CD4-positive, alpha-beta memory T cell (primary cell): ENCODE measurements around the gene GSTM1. TPM values are rescaled to one million over a fixed set of nuclear protein-coding genes. Genes with fewer than 3 reads are reported as not detected.
A peak's percentile ranks its signal among the peaks of the same experiment; 100 is the strongest.

Source experiments
- CTCF ChIA-PET: fragments of 350-600 bp; sonication (Branson Sonifier 250); formaldehyde crosslinking; loops from one replicate; lab custom pipeline; 2021; ENCODE audit warnings: inconsistent platforms; ENCODE audit not compliant: partially characterized antibody; lab: Charles Lee
- POLR2A ChIA-PET: fragments of 350-600 bp; sonication (Branson Sonifier 250); formaldehyde crosslinking; loops from one replicate; lab custom pipeline; 2021; ENCODE audit not compliant: partially characterized antibody; lab: Charles Lee
- DNase-seq, 5 donors: peaks; one replicate each; pipeline versions ENCODE4 v3.0.0 to v3.0.0-alpha.2; 2020 to 2022; ENCODE audit warnings: mixed read lengths in 1 of 5
- H3K27ac ChIP-seq: one replicate; pipeline ENCODE4 v1.7.0; 2013; ENCODE audit warnings: low read depth, low read length
- H3K27me3 ChIP-seq: 2 replicates; pipeline ENCODE4 v1.7.0; 2013; ENCODE audit warnings: mild to moderate bottlenecking, low read length, moderate library complexity; ENCODE audit not compliant: insufficient read depth
- H3K36me3 ChIP-seq: 2 replicates; pipeline ENCODE4 v1.7.0; 2013; ENCODE audit warnings: mild to moderate bottlenecking, low read length, moderate library complexity; ENCODE audit not compliant: insufficient read depth
- H3K4me1 ChIP-seq: 2 replicates; pipeline ENCODE4 v1.7.0; 2013; ENCODE audit warnings: mild to moderate bottlenecking, low read length, moderate library complexity; ENCODE audit not compliant: insufficient read depth
- H3K4me3 ChIP-seq, 2 donors: one replicate each; pipeline ENCODE4 v1.7.0; 2013; ENCODE audit warnings: low read length in 2 of 2, mild to moderate bottlenecking in 1 of 2
- H3K9me3 ChIP-seq, 2 donors: one replicate each; pipeline ENCODE4 v1.7.0; 2013; ENCODE audit warnings: low read length in 2 of 2, control low read depth in 1 of 2; ENCODE audit not compliant: control insufficient read depth in 1 of 2
- H3K27ac Mint-ChIP-seq, 7 donors: one replicate each; pipeline ENCODE4 v1.8.0; 2020 to 2021; ENCODE audit warnings: mixed read lengths in 7 of 7, mild to moderate bottlenecking in 6 of 7, inconsistent platforms in 3 of 7, moderate library complexity in 3 of 7
- H3K27me3 Mint-ChIP-seq, 2 donors: one replicate each; pipeline ENCODE4 v1.8.0; 2020 to 2021; ENCODE audit warnings: mixed read lengths in 2 of 2
- H3K36me3 Mint-ChIP-seq, 2 donors: one replicate each; pipeline ENCODE4 v1.8.0; 2020 to 2021; ENCODE audit warnings: mixed read lengths in 2 of 2, inconsistent platforms in 1 of 2, mild to moderate bottlenecking in 1 of 2
- H3K4me1 Mint-ChIP-seq, 4 donors: one replicate each; pipeline ENCODE4 v1.8.0; 2020 to 2021; ENCODE audit warnings: mixed read lengths in 4 of 4, mild to moderate bottlenecking in 1 of 4
- H3K4me3 Mint-ChIP-seq, 8 donors: one replicate each; pipeline ENCODE4 v1.8.0; 2020 to 2021; ENCODE audit warnings: mixed read lengths in 8 of 8, mild to moderate bottlenecking in 7 of 8, moderate library complexity in 6 of 8, inconsistent platforms in 3 of 8
- H3K9me3 Mint-ChIP-seq, 8 donors: one replicate each; pipeline ENCODE4 v1.8.0; 2020 to 2021; ENCODE audit warnings: mixed read lengths in 8 of 8, mild to moderate bottlenecking in 5 of 8, inconsistent platforms in 3 of 8, moderate library complexity in 1 of 8
- intact Hi-C: fragments of 100-400 bp; cut with micrococcal nuclease; formaldehyde crosslinking; loops from one replicate; pipeline ENCODE4 v1.15.1; 2023
- polyA plus RNA-seq, 2 donors: library from polyadenylated mRNA; unstranded; fragments of 300-500 nt; fragmentation: Illumina TruSeq; gene quantifications; one replicate each; pipeline ENCODE4 v1.2.3, GENCODE V29; 2021
- total RNA-seq, 2 experiments: library from RNA; stranded (reverse); gene quantifications; one replicate each; pipeline ENCODE4 v1.2.3, GENCODE V29; 2021

Gene GSTM1
- total RNA-seq (not detected), polyA plus RNA-seq (under 1 TPM in 1 of 2 donors, not detected in 1; 0.49 TPM)

- ChIA-PET POLR2A (no interaction called here), CTCF (no interaction called here)
- Mint-ChIP-seq H3K27me3 (no peaks in the 10 kb centered on the region), H3K36me3 (no peaks in the 10 kb centered on the region), H3K4me3 (peak within 1 kb of the TSS in 5 of 8 donors; percentile 86 to 93 (median 90)), H3K27ac (peak within 1 kb of the TSS in 4 of 7 donors; percentile 92 to 94 (median 92)), H3K9me3 (peaks cover 0 to 5% (median 0%) of the 10 kb centered on the region in 8 donors), H3K4me1 (peaks cover 0 to 18% (median 11%) of the 10 kb centered on the region in 4 donors)
- no peaks in the 10 kb centered on the region for H3K27me3 ChIP-seq
- no peaks in the 10 kb centered on the region for H3K4me1 ChIP-seq
- H3K27ac ChIP-seq = peak within 1 kb of the TSS; percentile 26
- peak within 1 kb of the TSS in 1 of 2 donors; percentile 52 for H3K4me3 ChIP-seq
- no peaks in the 10 kb centered on the region for H3K36me3 ChIP-seq
- H3K9me3 ChIP-seq = no peaks in the 10 kb centered on the region
- DNase-seq = peak in 3 of 5 donors; percentile 77 to 80 (median 78)
- intact Hi-C loops = no loop called here
Observed at GRCh38 chr1:109687641-109688499, at the start of gene GSTM1. TSS of gene GSTM1 (plus strand) at chr1:109687817. CDS start at chr1:109687874, 57 bp downstream.

- POLR2A ChIA-PET = interaction anchor here (0.8 to 6.0 kb wide), 5 partner anchors 16 to 136 kb away, joined by 5 to 41 read pairs (median 17); partner anchors contain the start of genes GNAI3 and GSTM4
- Histone ChIP-seq H3K36me3 (no peaks in the 10 kb centered on the region), H3K27me3 (no peaks in the 10 kb centered on the region), H3K4me3 (no peak overlapping the region), H3K4me1 (peaks cover 28% of the 10 kb centered on the region), H3K27ac (no peak overlapping the region), H3K9me3 (no peaks in the 10 kb centered on the region)
- H3K4me1 Mint-ChIP-seq = peaks cover 13 to 30% (median 21%) of the 10 kb centered on the region in 4 donors
- H3K4me3 Mint-ChIP-seq = no peak overlapping the region
- DNase-seq = peak in 1 of 5 donors; percentile 27
- H3K36me3 Mint-ChIP-seq = no peaks in the 10 kb centered on the region
- peaks cover 0 to 2% of the 10 kb centered on the region in 2 donors for H3K27me3 Mint-ChIP-seq
- intact Hi-C loops = no loop called here
- no peak overlapping the region for H3K27ac Mint-ChIP-seq
- no peaks in the 10 kb centered on the region for H3K9me3 Mint-ChIP-seq
- CTCF ChIA-PET = interaction anchor here (0.7 to 20.3 kb wide), 45 partner anchors 10 to 412 kb away, joined by 3 to 394 read pairs (median 6); partner anchors contain the start of genes AHCYL1, AMPD2, CYB561D1 and GNAI3
Observed at GRCh38 chr1:109639063-109639840, 48.4 kb upstream of the GSTM1 start.

GRCh38 chr1:109639841-109640184 lies 47.8 kb upstream of the GSTM1 start:
- H3K9me3 Mint-ChIP-seq = no peaks in the 10 kb centered on the region
- H3K27me3 ChIP-seq = no peaks in the 10 kb centered on the region
- H3K36me3 ChIP-seq = no peaks in the 10 kb centered on the region
- ChIA-PET CTCF (interaction anchor here (0.7 to 20.3 kb wide), 62 partner anchors 9 to 412 kb away, joined by 3 to 394 read pairs (median 5); partner anchors contain the start of genes AHCYL1, AMPD2, CYB561D1 and GNAI3), POLR2A (interaction anchor here (0.6 to 6.0 kb wide), 8 partner anchors 16 to 344 kb away, joined by 3 to 41 read pairs (median 8); partner anchors contain the start of genes AHCYL1, AMPD2, GNAI3 and GNAT2)
- no peak overlapping the region for H3K4me3 ChIP-seq
- no peaks in the 10 kb centered on the region for H3K9me3 ChIP-seq
- peak in 1 of 5 donors; percentile 19 for DNase-seq
- no peak overlapping the region for H3K4me3 Mint-ChIP-seq
- intact Hi-C loops = loop anchor here (1.0 to 5.0 kb wide), 3 partner anchors 94 to 822 kb away; partner anchors contain the start of gene CSF1
- no peak overlapping the region for H3K27ac ChIP-seq
- no peaks in the 10 kb centered on the region for H3K36me3 Mint-ChIP-seq
- H3K27me3 Mint-ChIP-seq = peaks cover 0 to 2% of the 10 kb centered on the region in 2 donors
- H3K4me1 ChIP-seq = peaks cover 22% of the 10 kb centered on the region
- H3K4me1 Mint-ChIP-seq = peaks cover 7 to 24% (median 15%) of the 10 kb centered on the region in 4 donors
- peak overlapping the region in 4 of 7 donors; percentile 8 to 66 (median 59) for H3K27ac Mint-ChIP-seq

- DNase-seq = peak; percentile 77 to 85 (median 79)
- no peak overlapping the region for H3K4me3 ChIP-seq
- POLR2A ChIA-PET = interaction anchor here (0.6 to 6.0 kb wide), 12 partner anchors 15 to 394 kb away, joined by 3 to 41 read pairs (median 4); partner anchors contain the start of genes AHCYL1, AMPD2, GNAI3 and GNAT2
- CTCF ChIA-PET = interaction anchor here (0.7 to 20.3 kb wide), 69 partner anchors 9 to 406 kb away, joined by 3 to 394 read pairs (median 4); partner anchors contain the start of genes AHCYL1, AMPD2, CYB561D1 and GNAI3
- peak overlapping the region in 4 of 7 donors; percentile 8 to 66 (median 59) for H3K27ac Mint-ChIP-seq
- no peaks in the 10 kb centered on the region for H3K9me3 ChIP-seq
- intact Hi-C loops = loop anchor here (1.0 to 5.0 kb wide), 3 partner anchors 94 to 822 kb away; partner anchors contain the start of gene CSF1
- no peaks in the 10 kb centered on the region for H3K36me3 Mint-ChIP-seq
- peaks cover 4 to 19% (median 11%) of the 10 kb centered on the region in 4 donors for H3K4me1 Mint-ChIP-seq
- peak overlapping the region in 1 of 8 donors; percentile 3 for H3K4me3 Mint-ChIP-seq
- H3K4me1 ChIP-seq = peaks cover 17% of the 10 kb centered on the region
- H3K36me3 ChIP-seq = no peaks in the 10 kb centered on the region
- no peaks in the 10 kb centered on the region for H3K9me3 Mint-ChIP-seq
- H3K27ac ChIP-seq = no peak overlapping the region
- H3K27me3 Mint-ChIP-seq = peaks cover 2% of the 10 kb centered on the region in 2 donors
- H3K27me3 ChIP-seq = no peaks in the 10 kb centered on the region
Observed at GRCh38 chr1:109640285-109640865, 47.2 kb upstream of the GSTM1 start.

- no peak overlapping the region for H3K4me3 Mint-ChIP-seq
Observed at GRCh38 chr1:109641078-109641740, 46.4 kb upstream of the GSTM1 start.

More at GRCh38 chr1:109641078-109641740, 46.4 kb upstream of the GSTM1 start:
- Mint-ChIP-seq H3K4me1 (peaks cover 4 to 14% (median 8%) of the 10 kb centered on the region in 4 donors), H3K36me3 (no peaks in the 10 kb centered on the region), H3K27ac (no peak overlapping the region), H3K27me3 (peaks cover 2% of the 10 kb centered on the region in 2 donors), H3K9me3 (no peaks in the 10 kb centered on the region)
- ChIA-PET POLR2A (interaction anchor here (0.7 to 6.0 kb wide), 9 partner anchors 14 to 343 kb away, joined by 3 to 41 read pairs (median 7); partner anchors contain the start of genes AHCYL1, AMPD2, GNAI3 and GNAT2), CTCF (interaction anchor here (0.7 to 20.3 kb wide), 45 partner anchors 8 to 405 kb away, joined by 3 to 394 read pairs (median 7); partner anchors contain the start of genes AHCYL1, AMPD2, CYB561D1 and GNAI3)
- no peak overlapping the region for H3K4me3 ChIP-seq
- H3K27me3 ChIP-seq = no peaks in the 10 kb centered on the region
- peak in 1 of 5 donors; percentile 30 for DNase-seq
- no peaks in the 10 kb centered on the region for H3K9me3 ChIP-seq
- H3K36me3 ChIP-seq = no peaks in the 10 kb centered on the region
- H3K4me1 ChIP-seq = peaks cover 14% of the 10 kb centered on the region
- H3K27ac ChIP-seq = no peak overlapping the region
- intact Hi-C loops = loop anchor here (5.0 kb wide), 2 partner anchors 271 to 821 kb away; partner anchors contain the start of gene CSF1
